ENCODE data around the gene UBALD1. TPM values are rescaled to one million over a fixed set of nuclear protein-coding genes. Genes with fewer than 3 reads are reported as not detected.

The UBALD1 gene
- total RNA-seq, 2 donors from 2014 or later, result 19.6 to 20.0 TPM

DNA sequence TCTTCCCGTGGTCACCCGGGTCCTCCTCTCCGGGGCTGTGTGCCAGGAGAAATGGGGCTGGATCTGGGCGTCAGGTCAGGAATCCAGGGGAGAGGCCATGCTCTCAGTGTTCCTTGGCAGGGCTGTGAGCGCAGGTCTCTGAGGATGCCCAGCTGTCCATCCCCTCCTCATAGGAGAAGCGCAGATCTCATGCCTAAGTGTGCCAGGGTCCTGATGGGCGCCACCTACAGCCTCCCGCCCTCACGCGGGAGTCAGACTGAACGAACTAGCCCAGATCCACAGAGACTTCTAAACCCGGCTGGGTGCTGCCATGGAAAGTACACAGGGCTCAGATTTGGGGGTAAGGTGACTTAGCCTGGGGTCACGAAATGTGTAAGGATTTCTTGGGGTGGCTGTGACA is 34.2 kb upstream of the UBALD1 start:
- DNase-seq, result no peak
- intact Hi-C loops (cut with DNase I), result no loop called here
- peak in 1 of 2 donors; percentile 63 for ATAC-seq

DNA sequence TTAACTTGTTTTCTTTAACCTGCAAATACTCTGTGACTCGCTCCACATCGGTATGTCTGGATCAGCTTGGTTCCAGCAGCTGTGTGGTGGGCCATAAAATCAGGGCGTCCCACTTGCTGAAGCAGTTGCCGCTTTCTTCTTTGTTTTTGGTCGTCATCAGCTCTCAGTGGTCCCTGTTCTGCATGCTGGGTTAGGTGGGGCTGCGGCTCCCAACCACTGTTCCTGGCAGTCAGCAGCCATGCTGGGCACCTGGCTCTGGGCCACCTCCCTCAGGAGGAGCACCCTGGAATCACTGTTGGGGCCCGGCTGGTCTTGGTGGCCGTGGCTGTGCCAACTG is 32.9 kb upstream of the UBALD1 start:
- ATAC-seq (no peak), DNase-seq (no peak)
- intact Hi-C loops (cut with DNase I), result no loop called here

- intact Hi-C loops (cut with DNase I), result no loop called here
- no peak for DNase-seq
- ATAC-seq, result peak in 1 of 2 donors; percentile 5
Observed at GRCh38 chr16:4646773-4647643, 32.3 kb upstream of the UBALD1 start.

DNA sequence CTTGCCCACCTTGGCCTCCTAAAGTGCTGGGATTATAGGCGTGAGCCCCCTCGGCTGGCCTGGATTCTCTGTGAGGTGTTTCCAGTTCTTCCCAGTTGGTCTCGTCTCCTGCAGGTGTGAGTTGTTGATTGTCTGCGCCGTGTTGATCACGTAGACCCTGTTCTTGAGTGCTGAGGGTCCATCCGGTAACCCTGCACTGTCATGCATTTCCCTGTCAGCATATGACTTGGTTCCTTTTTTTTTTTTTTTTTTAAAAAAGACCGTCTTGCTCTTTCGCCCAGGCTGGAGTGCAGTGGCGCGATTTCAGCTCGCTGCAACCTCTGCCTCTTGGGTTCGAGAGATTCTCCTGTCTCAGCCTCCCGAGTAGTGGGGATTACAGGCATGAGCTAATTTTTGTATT is 27.2 kb upstream of the UBALD1 start:
- ATAC-seq (no peak), DNase-seq (no peak)
- intact Hi-C loops (cut with DNase I), result no loop called here

DNA sequence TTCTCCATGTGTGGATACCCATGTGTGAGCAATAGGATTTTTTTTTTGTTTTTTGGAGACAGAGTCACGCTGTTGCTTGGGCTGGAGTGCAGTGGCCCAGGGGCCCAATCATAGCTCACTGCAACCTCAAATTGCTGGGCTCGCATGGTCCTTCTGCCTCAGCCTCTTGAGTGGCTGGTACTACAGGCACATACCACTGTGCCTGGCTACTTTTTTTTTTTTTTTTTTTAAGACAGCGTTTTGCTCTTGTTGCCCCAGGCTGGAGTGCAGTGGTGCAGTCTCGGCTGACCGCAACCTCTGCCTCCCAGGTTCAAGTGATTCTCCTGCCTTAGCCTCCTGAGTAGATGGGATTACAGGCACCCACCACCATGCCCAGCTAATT is 26.6 kb upstream of the UBALD1 start:
- ATAC-seq (no peak), DNase-seq (no peak)
- intact Hi-C loops (cut with DNase I), result no loop called here

GRCh38 chr16:4640572-4641305 is 26.1 kb upstream of the UBALD1 start:
- intact Hi-C loops (cut with DNase I), result no loop called here
- peak in 1 of 2 donors; percentile 33 for ATAC-seq

GRCh38 chr16:4639899-4640509 is 25.3 kb upstream of the UBALD1 start:
- intact Hi-C loops (cut with DNase I), result no loop called here
- DNase-seq, result no peak
- ATAC-seq, result no peak

More at GRCh38 chr16:4640572-4641305, 26.1 kb upstream of the UBALD1 start:
- no peak for DNase-seq

- DNase-seq (no peak), ATAC-seq (peak; percentile 13 to 45)
- intact Hi-C loops (cut with DNase I), result no loop called here
Observed at GRCh38 chr16:4637501-4638166, 22.9 kb upstream of the UBALD1 start.

GRCh38 chr16:4636196-4636595 is 21.5 kb upstream of the UBALD1 start:
- DNase-seq (no peak), ATAC-seq (no peak)
- intact Hi-C loops (cut with DNase I), result no loop called here

DNA sequence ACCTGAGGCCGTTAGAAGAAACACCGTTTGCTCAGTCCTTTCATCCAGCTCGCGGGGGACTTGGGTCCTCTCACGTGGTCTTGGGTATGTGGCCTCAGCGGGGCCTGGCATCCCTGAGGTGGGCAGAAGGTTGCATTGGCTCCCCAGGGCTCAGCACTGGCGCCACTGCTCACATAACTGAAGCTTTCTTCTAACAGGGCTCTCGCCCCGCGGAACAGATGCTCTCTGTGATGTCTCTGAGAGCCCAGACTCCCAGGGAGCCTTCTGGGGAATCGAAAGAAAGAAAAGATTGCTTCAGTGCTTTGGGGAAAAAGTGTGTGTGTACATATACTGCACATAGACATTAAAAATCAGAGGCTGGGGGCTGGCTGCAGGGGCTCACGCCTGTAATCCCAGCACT is 20.1 kb upstream of the UBALD1 start:
- intact Hi-C loops (cut with DNase I), result no loop called here
- no peak for ATAC-seq
- DNase-seq, result no peak

DNA sequence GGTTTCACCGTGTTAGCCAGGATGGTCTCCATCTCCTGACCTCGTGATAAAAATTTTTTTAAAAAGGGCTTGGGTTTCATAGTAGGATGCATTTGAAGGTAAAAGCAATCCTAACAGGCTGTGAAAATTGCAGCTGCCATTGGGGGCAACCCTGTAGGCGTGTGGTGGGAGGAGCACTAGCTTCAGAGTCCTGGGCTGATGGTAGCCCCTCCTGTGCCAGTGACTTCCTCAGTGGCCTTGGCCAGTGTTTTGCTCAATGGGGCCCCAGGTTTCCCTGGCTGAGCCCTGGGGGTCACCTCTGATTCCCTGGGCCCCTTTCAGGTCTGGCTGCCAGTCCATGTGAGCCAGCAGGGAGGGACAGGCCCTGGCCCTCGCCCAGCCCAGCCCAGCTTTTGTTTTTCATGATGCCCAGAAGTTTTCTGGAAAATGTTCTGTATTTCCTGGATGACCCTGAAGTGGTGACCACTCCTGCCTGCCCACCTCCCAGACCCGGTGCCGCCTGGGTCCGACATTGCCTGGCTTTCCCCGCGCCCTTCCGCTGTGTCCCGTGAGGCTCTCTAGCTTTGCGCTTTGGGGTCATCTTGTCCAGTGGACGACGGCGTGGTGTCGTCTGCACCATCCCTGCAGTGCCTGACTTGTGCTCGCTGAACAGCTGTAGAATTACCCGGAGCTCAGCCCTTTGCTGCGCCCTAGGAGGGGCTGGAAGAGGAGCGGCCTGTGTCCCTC is 19.4 kb upstream of the UBALD1 start:
- no peak for DNase-seq
- intact Hi-C loops (cut with DNase I), result no loop called here
- ATAC-seq, result no peak

DNA sequence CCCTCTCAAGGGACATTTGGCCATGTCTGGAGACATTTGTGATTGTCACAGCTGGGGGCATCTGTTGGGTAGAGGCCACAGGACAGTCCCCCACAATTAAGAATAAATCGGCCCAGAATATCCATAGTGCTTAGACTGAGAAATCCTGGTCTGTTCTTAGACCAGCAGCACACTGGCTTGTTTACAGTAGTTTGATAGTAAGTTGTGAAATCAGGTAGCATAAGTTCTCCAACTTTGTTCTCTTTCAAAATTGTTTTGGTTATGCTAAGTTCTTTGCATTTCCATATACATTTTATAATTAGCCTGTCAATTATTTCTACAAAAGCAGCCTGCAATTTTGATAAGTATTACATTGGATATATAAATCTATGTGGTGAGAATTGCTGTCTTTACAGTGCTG is 16.8 kb upstream of the UBALD1 start:
- DNase-seq, result no peak
- ATAC-seq, result no peak
- intact Hi-C loops (cut with DNase I), result no loop called here

- intact Hi-C loops (cut with DNase I), result no loop called here
- DNase-seq (no peak), ATAC-seq (no peak)
Observed at GRCh38 chr16:4628283-4628682, 13.6 kb upstream of the UBALD1 start.

DNA sequence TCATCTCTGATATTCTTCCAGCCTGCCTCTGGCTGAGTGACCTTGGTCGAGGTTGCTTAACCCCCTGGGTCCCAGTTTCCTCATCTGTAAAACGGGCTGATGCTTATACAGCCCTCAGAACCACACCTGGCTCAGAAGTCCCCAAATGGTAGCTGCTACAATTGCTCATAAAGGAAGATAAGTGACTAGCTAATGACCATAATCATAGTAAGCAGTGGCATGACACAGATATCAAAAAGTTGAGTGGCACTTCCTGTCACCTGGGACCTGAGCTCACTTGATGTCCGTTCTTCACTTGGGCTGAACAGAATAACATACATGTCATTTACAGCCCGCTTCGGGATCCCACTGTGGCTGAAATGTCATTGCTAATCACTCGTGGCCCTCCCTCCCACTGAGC is 11.7 kb upstream of the UBALD1 start:
- intact Hi-C loops (cut with DNase I), result no loop called here
- no peak for DNase-seq
- no peak for ATAC-seq

DNA sequence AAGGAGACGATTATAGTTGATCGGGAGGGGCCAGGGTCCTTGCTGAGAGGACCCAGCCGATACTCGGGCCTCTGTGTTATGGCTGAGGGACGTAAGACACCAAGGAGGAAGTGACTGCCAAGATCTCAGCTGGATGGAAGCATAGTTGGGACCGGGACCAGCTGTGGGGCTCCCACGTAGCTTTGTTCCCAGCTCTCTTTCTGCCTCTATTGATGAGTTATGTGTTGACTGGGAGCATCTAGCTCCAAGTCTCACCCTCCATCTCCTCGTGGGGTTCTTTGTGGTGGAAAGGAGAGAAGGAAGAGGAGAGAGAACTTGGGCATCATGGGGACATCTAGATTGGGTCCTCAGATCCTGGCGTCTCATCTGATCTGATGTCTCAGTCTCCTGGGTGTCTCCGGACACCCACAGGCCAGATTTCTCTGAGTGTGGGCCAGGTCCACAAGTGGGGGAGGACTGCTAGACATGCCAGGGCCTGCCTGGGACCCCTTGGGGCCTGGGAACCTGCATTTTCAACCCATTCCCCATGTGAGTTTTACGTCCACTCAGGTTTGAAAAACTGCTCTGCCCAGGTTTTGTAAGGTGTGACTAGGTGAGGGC is 11.0 kb upstream of the UBALD1 start:
- peak; percentile 6 to 11 for ATAC-seq
- DNase-seq, result no peak
- intact Hi-C loops (cut with DNase I), result no loop called here

- intact Hi-C loops (cut with DNase I), result no loop called here
- DNase-seq, result peak; percentile 77
- peak; percentile 62 to 76 for ATAC-seq
Observed at GRCh38 chr16:4624827-4625559, 10.3 kb upstream of the UBALD1 start.

- peak; percentile 97 for ATAC-seq
- DNase-seq, result peak; percentile 96
- intact Hi-C loops (cut with DNase I), result no loop called here
Observed at GRCh38 chr16:4624015-4624826, 9.5 kb upstream of the UBALD1 start, which contains the start of gene MGRN1. Gene MGRN1 (plus strand): TSS chr16:4624826. CDS start chr16:4624961, 135 bp downstream.

All from left cardiac atrium (tissue), 4 donors.